HG02678 (cell line): Measurements from ENCODE around the gene NNAT.

Source experiments
- ATAC-seq: cut with Tn5 transposase; IDR thresholded peaks from one replicate; pipeline ENCODE4 v1.9.1; 2021; ENCODE audit warnings: mild to moderate bottlenecking, moderate library complexity; ENCODE audit not compliant: unreplicated experiment

The NNAT gene

DNA sequence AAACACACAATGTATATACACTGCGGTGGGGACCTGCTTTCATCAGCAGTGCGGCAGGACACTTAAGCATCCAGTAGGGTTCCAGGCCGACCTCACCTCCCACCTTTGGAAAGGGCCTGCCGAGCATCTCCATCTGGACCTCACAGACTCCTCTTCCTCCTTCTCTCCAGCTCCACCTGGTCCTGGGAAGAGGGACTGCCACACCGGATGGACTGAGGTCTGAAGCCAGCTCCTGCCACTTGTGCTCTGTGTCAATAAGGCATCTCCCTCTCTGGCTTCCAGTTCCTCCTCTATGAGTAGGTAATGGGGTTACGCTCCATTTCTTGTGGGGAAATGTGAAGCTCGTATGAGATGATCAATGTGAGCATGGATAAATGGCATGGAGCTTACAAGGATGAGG lies 19.1 kb upstream of the NNAT start:
- no peak for ATAC-seq

- ATAC-seq, result no peak
Measured at GRCh38 chr20:37502654-37503053, 18.4 kb upstream of the NNAT start.

DNA sequence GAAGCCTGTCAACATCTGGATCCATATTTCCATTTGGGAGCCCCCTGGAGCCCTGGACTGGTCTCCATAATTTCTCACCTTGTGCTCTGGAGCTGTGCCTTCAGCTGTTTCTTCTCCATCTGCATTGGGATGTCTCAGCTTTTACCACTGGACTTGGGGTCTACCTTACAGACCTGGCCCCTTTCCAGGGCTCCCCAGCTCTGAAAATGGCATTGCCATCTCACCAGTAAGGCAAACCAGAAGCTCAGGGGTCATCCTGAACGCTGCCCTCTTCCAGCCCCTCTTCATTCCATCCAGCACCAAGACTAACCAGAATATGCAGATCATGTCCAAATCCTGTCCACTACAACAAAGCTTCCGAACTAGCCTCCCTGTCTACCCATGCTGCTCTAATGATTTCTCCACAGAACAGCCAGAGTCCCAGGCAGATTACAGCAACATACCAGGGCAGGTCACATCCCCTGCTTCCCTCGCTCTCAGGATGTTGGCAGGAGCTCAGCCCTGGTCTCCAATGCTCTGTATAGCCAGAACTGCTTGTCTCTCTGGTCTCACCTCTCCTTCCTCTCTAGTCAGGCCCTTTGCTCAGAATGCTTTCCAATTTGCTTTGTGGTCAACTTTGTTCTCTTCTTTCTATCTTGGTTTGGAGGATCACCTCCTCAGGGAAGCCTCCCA lies 17.7 kb upstream of the NNAT start:
- ATAC-seq, result no peak

DNA sequence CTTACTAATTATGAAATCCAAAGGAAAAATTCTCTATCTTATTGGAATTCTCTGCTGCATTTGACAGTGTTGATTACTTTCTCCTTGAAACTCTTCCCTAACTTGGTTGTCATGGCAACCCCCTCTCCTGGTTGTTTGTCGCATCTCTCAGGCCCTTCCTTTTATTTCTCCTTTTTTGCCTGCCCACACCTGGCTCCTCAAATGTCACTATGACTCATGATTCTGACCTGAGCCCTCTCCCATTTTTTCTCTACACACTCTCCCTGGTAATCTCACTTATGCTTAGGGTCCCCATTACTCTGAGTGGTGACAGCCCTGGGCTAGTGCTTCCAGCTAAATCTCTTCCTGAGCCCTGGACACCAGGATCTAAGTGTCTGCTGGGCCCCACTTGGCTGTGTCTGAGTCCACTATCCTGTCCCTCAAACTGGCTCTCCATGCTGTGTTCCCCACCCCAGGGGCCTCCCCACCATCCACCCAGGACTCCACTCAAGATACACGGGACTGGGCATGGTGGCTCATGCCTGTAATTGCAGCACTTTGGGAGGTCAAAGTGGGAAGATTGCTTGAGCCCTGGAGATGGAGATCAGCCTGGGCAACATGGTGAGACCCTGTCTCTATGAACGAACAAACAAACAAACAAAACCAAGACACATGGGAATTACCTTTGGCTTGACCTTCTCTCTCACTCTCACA lies 16.5 kb upstream of the NNAT start:
- ATAC-seq, result no peak

DNA sequence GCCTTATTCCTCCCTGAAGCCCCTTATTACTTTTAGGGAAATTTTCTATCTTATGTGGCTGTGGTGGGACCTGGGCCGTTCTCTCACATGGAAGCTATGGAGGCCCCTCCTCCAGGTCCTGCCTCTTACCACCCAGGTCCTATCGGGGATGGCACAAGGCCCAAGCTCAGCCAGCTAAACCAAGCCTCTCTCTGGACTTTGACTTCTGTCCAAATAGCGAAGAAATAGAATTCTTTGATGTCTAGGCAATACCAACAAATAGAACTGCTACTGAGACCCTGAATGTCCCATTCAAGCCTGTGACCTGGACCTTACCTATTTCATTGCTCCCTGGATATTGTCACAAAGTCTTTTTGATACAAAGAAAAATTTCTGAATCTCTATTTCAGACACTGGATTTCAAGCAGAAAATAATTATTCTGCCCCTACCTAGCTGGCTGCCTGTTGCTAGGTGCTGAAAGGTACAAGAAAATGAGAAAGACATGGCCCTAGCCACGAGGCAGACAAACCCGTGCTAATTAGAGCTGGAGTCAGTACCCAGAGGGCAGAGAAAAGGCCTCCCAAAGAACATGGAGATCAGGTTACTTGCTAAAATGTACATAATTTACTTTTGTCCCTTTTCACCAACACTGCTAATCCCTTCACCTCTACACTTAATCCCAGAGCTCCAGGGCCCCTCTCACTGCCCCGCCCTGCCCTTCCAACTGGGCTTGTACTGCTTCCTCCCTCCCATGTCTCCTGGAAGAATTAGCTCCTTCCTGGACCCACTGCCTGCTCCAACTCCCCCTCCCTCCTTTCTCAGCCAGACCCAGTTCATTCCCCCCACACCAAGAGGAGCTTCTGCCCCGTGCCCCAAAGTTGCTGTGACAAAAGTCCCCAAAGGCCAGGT lies 15.5 kb upstream of the NNAT start:
- no peak for ATAC-seq

GRCh38 chr20:37506152-37506725 lies 14.8 kb upstream of the NNAT start:
- no peak for ATAC-seq

- no peak for ATAC-seq
Measured at GRCh38 chr20:37510226-37510625, 10.8 kb upstream of the NNAT start.

GRCh38 chr20:37511610-37512275 lies 9.3 kb upstream of the NNAT start:
- no peak for ATAC-seq

GRCh38 chr20:37513779-37514359 lies 7.2 kb upstream of the NNAT start:
- no peak for ATAC-seq

DNA sequence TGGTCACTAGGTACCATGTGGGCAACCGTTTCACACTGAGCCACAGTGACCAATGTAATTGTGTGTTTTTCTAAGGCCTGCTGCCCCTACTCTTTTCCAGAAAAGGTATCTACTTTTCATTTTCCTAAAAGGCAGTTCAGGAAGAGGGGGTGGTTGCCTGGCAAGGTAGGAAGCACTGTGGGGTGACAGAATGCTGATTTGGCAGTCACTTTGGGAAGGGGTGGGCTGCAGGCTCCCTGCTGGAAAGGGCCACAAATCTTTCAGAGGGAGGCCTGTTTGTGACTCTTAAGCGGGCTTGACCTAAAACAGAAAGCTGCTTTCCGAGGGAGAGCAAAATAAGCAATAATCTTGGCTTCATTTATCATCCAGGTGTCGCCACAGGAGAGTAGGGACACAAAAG lies 5.2 kb upstream of the NNAT start:
- no peak for ATAC-seq

- ATAC-seq, result no peak
Measured at GRCh38 chr20:37516811-37517750, 4.0 kb upstream of the NNAT start.

DNA sequence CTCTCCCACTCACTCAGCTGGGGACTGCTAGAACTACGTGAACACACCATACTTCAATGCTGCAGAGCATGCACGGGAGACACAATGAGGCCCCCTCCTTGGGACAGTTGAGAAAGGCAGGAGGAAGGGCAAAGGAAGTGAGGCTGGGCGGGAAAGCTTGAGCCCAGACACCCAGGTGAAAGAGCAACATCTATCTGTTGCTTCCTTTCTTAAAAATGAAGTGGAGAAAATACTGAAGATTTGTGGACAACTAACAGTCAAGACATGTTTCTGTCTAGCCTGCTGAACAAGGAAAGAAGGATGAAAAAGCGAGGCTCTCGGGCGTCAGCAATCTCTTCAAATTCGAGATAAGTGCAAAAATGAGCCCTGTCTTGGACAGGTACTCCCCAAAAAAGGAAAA lies 3.0 kb upstream of the NNAT start:
- ATAC-seq, result no peak

DNA sequence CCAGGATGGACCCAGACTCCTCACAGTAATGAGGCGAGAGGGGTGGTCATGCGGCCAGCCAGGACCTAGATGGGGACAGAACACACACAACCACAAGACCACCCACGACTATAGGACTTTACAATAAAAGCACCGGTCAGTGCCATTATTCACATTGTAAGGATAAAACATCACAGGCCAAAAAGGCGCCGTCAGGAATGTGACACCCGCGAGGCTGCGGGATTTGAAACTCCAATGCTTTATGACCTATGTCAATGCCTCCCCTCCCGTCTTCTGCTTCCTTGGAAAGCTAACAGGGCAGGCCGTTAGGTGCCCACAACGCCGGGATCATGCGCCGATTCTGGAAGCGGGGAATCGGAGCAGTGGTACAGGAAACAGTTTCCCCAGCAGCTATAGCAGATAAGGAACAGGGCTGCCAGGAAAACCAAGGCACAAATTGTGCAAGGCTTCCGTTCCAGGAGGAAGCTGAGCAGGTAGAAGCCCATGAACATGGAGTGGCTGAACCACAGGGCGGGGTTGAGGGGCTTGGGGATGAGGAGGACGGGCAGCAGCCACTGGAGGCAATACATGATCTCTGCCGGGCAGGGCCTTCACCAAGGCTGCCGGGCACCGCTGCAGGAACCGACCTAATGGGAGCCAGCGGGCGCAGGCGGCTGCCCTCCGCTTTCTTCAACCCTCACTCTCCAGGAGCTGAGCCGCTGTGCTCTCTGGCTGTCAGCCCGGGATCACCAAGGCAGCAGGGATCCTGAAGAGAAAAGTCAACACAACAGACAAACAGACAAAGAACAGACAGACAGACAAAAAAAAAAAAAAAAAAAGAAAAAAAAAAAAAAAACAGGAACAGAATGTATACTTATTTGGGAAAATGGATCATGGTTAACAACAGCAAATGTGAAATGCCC lies 2.2 kb upstream of the NNAT start:
- ATAC-seq, result no peak

- no peak for ATAC-seq
Measured at GRCh38 chr20:37519508-37520418, 1.3 kb upstream of the NNAT start.

GRCh38 chr20:37520419-37520955 lies 563 bp upstream of the NNAT start:
- no peak for ATAC-seq

GRCh38 chr20:37522260-37523011 lies 1.4 kb downstream of the NNAT start:
- ATAC-seq, result no peak
